Body of pancreas (tissue), 4 donors: ENCODE results near the gene AGAP3. TPM values are rescaled to one million over a fixed set of nuclear protein-coding genes. Genes with fewer than 3 reads are reported as not detected.
"Not testable (repeated sequence)": the region's sequence is repeated elsewhere in the genome, so short reads cannot be mapped to it uniquely, and the experiment has no call there.

Experiments
- ATAC-seq: fragments of 150-250 bp; one replicate; pipeline ENCODE4 v1.9.1; 2016
- DNase-seq, 4 donors: peaks; one replicate each; pipeline ENCODE4 v3.0.0-alpha.2; 2019
- H3K27ac ChIP-seq, 4 donors: fragments of 200-600 bp; sonication (generic); 1 replicate in 3 of 4; 2 replicates in 1 of 4; pipeline versions ENCODE4 v1.5.1 to v1.6.1; 2016 to 2019; ENCODE audit warnings: mild to moderate bottlenecking in 1 of 4, mixed read lengths in 1 of 4, moderate library complexity in 1 of 4
- H3K27me3 ChIP-seq, 2 donors: fragments of 200-600 bp; sonication (generic); one replicate each; pipeline ENCODE4 v1.6.0; 2016; ENCODE audit warnings: mild to moderate bottlenecking in 1 of 2
- H3K36me3 ChIP-seq, 2 donors: fragments of 200-600 bp; sonication (generic); replicated peaks in 1 of 2; 2 replicates each; pipeline ENCODE4 v1.5.1; 2016; ENCODE audit warnings: low read depth in 2 of 2; ENCODE audit not compliant: insufficient read depth in 1 of 2
- H3K4me1 ChIP-seq: fragments of 200-600 bp; sonication (generic); one replicate; pipeline ENCODE4 v1.6.0; 2016
- H3K4me3 ChIP-seq, 2 donors: fragments of 200-600 bp; sonication (generic); 1 replicate in 1 of 2; 2 replicates in 1 of 2; pipeline ENCODE4 v1.5.1; 2016 to 2019
- H3K9me3 ChIP-seq, 3 donors: fragments of 200-600 bp; sonication (generic); 1 replicate in 2 of 3; 2 replicates in 1 of 3; pipeline ENCODE4 v1.5.1; 2016
- POLR2A ChIP-seq, 3 donors: fragments of 450-650 bp; IDR thresholded peaks; one replicate each; pipeline ENCODE4 v1.6.1; 2016; ENCODE audit warnings: antibody characterized with exemption in 3 of 3, mild to moderate bottlenecking in 2 of 3
- WGBS, 2 donors: methylation state at CpG; one replicate each; pipeline ENCODE4 v1.1.5; 2017; 5-methylcytosine and 5-hydroxymethylcytosine counted together
- intact Hi-C: fragments of 100-400 bp; cut with DNase I; formaldehyde crosslinking; loops from one replicate; pipeline ENCODE4 v1.15.1; 2023
- total RNA-seq, 2 donors: library from RNA; depleted of rRNA; stranded (reverse); fragments of >200 nt; gene quantifications; one replicate each; pipeline ENCODE4 v1.1.0, GENCODE V29; 2016
- TF ChIP-seq, protein P1 (sequence below), 7 experiments: fragments of 450-650 bp in 4 of 7; fragments of 200-600 bp in 3 of 7; sonication (generic) in 3 of 7; IDR thresholded peaks; one replicate each; pipeline ENCODE4 v1.5.1; 2016 to 2019; ENCODE audit warnings: antibody characterized with exemption in 7 of 7

The AGAP3 gene
- 100 to 1,000 TPM in 1 of 2 donors, 10 to 100 TPM in 1; 45.4 to 104 TPM for total RNA-seq

DNA sequence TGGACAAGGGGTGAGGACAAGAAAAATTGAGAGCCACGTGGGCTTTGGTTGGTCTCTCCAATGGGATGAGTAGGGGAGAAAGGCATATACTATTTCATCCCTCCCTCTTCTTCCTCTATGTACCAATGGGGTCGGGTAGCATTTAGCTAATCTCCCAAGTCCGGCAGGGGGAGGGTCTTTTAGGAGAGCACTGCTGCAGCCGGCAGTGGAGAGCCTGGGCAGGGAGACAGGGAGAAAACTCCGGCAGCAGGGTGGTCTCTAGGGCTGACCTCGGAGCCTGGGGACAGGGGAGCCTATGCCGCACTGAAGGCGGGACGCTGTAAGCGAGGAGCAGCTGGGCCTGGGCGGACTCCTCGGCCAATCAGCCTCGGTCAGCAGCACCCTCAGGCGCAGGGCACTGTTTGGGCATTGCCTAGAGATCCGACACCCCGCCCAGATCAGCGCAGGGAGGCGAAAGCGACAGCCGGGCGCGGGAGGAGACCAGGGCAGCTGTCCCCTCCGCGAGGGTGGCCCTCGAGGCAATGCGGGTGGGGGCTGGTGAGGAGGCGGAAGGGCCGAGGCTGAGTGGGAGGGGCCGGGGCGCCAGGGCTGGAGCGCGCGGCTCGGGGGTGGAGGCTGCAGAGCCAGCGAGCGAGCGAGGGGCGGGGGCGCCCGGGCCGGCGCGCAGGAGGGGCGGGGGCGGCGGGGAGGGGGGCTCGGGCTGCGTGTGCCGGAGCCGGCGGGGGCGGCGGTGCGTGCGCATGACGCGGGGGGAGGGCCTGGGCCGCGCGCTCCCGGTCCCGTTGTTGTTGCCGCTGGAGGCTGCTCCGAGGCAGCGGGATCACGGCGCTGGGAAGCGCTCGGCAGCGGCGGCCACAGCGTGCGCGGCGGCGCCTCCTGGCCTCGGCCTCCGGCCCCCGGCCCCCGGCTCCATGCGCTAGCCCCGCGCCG, at the start of gene AGAP3:
Gene AGAP3 (plus strand): TSS at position 785 of the 930 bp plus-strand sequence. CDS start 267 bp downstream, outside the sequence.
- no peaks in the 10 kb centered on the region for H3K9me3 ChIP-seq
- H3K4me1 ChIP-seq: peaks cover 79% of the 10 kb centered on the region
- no peaks in the 10 kb centered on the region for H3K36me3 ChIP-seq
- peak within 1 kb of the TSS; percentile 87 to 92 (median 88) for H3K27ac ChIP-seq
- peak within 1 kb of the TSS; percentile 83 to 84 for H3K4me3 ChIP-seq
- DNase-seq (peak; percentile 90 to 94 (median 92)), ATAC-seq (peak; percentile 71)
- TF ChIP-seq, protein P1, sequence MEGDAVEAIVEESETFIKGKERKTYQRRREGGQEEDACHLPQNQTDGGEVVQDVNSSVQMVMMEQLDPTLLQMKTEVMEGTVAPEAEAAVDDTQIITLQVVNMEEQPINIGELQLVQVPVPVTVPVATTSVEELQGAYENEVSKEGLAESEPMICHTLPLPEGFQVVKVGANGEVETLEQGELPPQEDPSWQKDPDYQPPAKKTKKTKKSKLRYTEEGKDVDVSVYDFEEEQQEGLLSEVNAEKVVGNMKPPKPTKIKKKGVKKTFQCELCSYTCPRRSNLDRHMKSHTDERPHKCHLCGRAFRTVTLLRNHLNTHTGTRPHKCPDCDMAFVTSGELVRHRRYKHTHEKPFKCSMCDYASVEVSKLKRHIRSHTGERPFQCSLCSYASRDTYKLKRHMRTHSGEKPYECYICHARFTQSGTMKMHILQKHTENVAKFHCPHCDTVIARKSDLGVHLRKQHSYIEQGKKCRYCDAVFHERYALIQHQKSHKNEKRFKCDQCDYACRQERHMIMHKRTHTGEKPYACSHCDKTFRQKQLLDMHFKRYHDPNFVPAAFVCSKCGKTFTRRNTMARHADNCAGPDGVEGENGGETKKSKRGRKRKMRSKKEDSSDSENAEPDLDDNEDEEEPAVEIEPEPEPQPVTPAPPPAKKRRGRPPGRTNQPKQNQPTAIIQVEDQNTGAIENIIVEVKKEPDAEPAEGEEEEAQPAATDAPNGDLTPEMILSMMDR (IDR thresholded peaks at IDR 0.05): no peak
- TF ChIP-seq POLR2A (IDR thresholded peaks at IDR 0.05): peak; percentile 67 to 86 (median 83)
- no peaks in the 10 kb centered on the region for H3K27me3 ChIP-seq
- intact Hi-C loops: no loop called here
- WGBS, 2 donors: 1% methylated on average over 5 to 45 of the region's 84 CpGs

DNA sequence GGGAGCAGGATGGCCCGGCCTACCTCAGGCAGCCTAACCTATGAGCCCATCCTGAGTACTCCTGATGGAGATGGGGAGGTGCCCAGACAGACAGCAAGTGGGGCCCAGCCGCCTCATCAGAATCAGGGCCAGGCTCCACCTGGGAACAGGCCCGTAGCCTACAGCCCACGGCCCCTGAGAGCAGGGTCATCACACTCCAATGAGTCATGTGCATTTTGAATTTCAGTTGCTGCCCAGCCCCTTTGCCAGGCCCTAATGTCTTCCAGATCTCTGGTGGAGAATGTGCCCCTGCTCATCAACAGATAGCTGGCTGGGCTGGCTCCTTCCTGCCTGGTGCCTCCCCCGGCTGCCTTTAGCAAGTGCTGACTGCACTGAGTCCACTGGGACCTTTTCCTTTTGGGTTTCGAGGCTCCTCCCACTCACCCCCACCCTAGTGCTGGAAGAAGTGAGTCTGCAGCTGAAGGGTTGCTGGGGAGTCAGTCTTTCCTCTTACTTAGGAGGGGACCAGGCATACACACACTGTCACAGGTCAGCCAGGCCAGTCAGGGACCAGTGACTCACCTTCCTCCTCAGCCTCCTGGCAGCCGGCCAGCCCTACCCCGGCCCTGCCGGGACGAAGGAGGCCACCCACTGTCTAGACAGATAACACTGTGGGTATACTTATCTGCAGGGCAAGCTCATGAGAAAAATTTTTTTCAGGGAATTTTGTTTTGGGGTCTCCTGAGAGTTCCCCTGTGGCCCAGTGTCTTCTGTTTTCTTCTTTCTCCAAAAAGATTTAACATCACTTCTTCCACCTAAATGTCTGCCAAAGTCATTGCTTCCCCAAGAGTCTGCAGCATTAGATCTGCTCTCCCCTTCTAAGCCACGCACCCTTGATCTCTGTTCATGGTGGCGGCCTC, 47.1 kb upstream of the AGAP3 start:
- Histone ChIP-seq H3K36me3 (peaks cover 0 to 13% of the 10 kb centered on the region in 2 donors), H3K27ac (peak overlapping the region in 1 of 4 donors; percentile 14)

DNA sequence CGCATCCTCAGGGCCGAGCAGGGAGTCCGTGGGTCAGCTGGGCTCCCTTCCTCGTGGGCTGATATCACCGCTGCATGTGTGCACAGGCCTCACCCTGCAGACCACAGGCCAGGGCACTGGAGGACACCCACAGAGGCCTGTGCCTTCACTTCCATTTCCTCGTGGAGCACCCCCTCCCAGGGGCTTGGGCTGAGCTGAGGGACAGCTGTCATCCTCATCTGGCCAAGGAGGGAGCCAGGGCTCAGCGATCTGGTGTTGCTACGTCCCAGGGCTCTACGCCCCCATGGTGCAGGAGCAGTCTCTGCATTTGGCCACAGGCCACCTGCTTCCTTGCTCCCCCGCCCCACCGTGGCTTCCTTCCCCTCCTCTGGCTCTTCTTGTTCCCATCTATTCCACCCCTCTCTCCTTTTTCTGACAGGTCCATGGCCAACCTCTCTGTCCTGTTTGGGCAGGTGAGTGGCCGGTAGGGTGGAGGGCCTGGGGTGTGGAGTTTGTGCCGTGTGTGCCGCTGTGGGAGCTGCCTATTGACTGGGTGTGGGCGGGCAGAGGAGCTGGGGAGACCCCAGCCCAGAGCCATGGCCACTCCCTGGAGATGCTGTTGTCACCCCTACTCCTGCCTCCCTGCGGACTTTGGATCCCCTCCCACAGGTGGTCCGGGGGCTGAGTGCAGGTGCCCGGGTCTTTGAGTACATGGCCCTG, 46.3 kb upstream of the AGAP3 start:
- 69 to 82% methylated on average over 16 to 18 of the region's 18 CpGs for WGBS, 2 donors
- no peak for DNase-seq
- Histone ChIP-seq H3K36me3 (peaks cover 0 to 11% of the 10 kb centered on the region in 2 donors), H3K27ac (peak overlapping the region in 1 of 4 donors; percentile 14), H3K4me1 (no peaks in the 10 kb centered on the region), H3K27me3 (no peaks in the 10 kb centered on the region), H3K9me3 (no peaks in the 10 kb centered on the region), H3K4me3 (no peak overlapping the region)
- intact Hi-C loops: no loop called here
- ATAC-seq: no peak
- TF ChIP-seq, protein P1 (IDR thresholded peaks at IDR 0.05): no peak
- TF ChIP-seq POLR2A (IDR thresholded peaks at IDR 0.05): no peak

More for the DNA sequence above, 47.1 kb upstream of the AGAP3 start:
- Histone ChIP-seq H3K4me3 (no peak overlapping the region), H3K9me3 (no peaks in the 10 kb centered on the region), H3K27me3 (no peaks in the 10 kb centered on the region), H3K4me1 (no peaks in the 10 kb centered on the region)
- TF ChIP-seq, protein P1 (IDR thresholded peaks at IDR 0.05): no peak
- no peak for TF ChIP-seq POLR2A (IDR thresholded peaks at IDR 0.05)
- intact Hi-C loops: no loop called here
- WGBS, 2 donors: 55 to 71% methylated on average over 9 to 12 of the region's 12 CpGs
- DNase-seq (peak; percentile 45 to 74 (median 64)), ATAC-seq (peak; percentile 59)

DNA sequence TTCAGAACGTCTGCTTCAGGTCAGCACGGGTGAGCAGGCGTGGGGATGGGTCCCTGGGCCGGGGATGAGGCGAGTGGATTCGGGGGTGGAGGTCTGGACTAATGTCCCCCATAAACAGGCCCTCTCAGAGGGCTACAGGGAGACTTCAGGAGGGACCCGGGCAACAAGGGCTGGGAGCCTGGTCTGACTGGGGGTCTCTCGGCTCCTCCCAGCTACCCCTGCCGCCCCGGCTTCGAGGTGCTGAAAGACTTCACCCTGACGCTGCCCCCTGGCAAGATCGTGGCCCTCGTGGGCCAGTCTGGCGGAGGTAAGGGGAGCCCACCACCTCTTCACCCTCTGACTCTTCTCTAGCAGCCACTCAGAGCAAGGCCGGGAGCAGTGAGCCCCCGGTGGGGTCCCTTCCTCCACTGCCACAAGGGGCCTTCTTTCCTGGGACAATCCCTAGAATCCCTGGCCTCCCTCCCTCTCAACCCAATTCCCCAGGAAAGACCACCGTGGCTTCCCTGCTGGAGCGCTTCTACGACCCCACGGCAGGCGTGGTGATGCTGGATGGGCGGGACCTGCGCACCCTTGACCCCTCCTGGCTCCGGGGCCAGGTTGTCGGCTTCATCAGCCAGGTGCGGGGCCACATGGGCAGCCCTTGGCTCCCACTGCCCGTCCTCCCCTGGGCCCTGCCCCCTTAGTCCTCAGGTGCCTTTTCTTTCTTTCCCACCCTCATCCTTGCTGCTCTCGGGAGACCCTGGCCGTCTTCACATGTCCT, 45.5 kb upstream of the AGAP3 start:
- H3K27ac ChIP-seq: no peak overlapping the region
- no peak for ATAC-seq

DNA sequence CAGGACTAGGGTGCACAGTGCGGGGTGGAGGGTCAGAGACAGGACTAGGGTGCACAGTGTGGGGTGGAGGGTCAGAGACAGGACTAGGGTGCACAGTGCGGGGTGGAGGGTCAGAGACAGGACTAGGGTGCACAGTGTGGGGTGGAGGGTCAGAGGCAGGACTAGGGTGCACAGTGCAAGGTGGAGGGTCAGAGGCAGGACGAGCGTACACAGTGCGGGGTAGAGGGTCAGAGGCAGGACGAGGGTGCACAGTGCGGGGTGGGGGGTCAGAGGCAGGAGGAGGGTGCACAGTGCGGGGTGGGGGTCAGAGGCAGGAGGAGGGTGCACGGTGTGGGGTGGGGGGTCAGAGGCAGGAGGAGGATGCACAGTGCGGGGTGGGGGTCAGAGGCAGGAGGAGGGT, 42.8 kb upstream of the AGAP3 start:
- 77 to 89% methylated on average over 10 of the region's 10 CpGs for WGBS, 2 donors
- H3K36me3 ChIP-seq, DNase-seq, H3K27me3 ChIP-seq, H3K27ac ChIP-seq, H3K4me1 ChIP-seq, ATAC-seq, H3K4me3 ChIP-seq, H3K9me3 ChIP-seq, intact Hi-C loops: not testable (repeated sequence)

More for the DNA sequence above, 45.5 kb upstream of the AGAP3 start:
- H3K4me3 ChIP-seq: no peak overlapping the region
- no peaks in the 10 kb centered on the region for H3K27me3 ChIP-seq
- WGBS, 2 donors: 88 to 90% methylated on average over 9 to 30 of the region's 30 CpGs
- intact Hi-C loops: no loop called here
- no peaks in the 10 kb centered on the region for H3K4me1 ChIP-seq
- no peak for DNase-seq
- no peak for TF ChIP-seq POLR2A (IDR thresholded peaks at IDR 0.05)
- TF ChIP-seq, protein P1 (IDR thresholded peaks at IDR 0.05): no peak
- H3K9me3 ChIP-seq: no peaks in the 10 kb centered on the region
- peaks cover 0 to 7% of the 10 kb centered on the region in 2 donors for H3K36me3 ChIP-seq
